ENCODE measurements around the gene IL10.
"Not testable (repeated sequence)": the region's sequence is repeated elsewhere in the genome, so short reads cannot be mapped to it uniquely, and the experiment has no call there.

IL10 gene

GRCh38 chr1:206762741-206763364, 9.4 kb downstream of the IL10 start:
- DNase-seq = not testable (repeated sequence)

- no peak for DNase-seq
Observed at GRCh38 chr1:206761159-206761768, 11.0 kb downstream of the IL10 start.

GRCh38 chr1:206760590-206760989, 11.7 kb downstream of the IL10 start:
- no peak for DNase-seq

GRCh38 chr1:206757524-206758266, 14.6 kb downstream of the IL10 start:
- no peak for DNase-seq

GRCh38 chr1:206754011-206754410, 18.3 kb downstream of the IL10 start:
- DNase-seq = no peak

GRCh38 chr1:206753141-206753540, 19.2 kb downstream of the IL10 start:
- DNase-seq = no peak

GRCh38 chr1:206752481-206752880, 19.8 kb downstream of the IL10 start:
- no peak for DNase-seq

GRCh38 chr1:206751891-206752290, 20.4 kb downstream of the IL10 start:
- no peak for DNase-seq

GRCh38 chr1:206748348-206749030, 23.8 kb downstream of the IL10 start:
- no peak for DNase-seq

GRCh38 chr1:206745301-206745700, 27.0 kb downstream of the IL10 start:
- DNase-seq = no peak

GRCh38 chr1:206744683-206745082, 27.6 kb downstream of the IL10 start:
- DNase-seq = no peak

GRCh38 chr1:206742719-206743383, 29.4 kb downstream of the IL10 start:
- no peak for DNase-seq

- DNase-seq = no peak
Observed at GRCh38 chr1:206741142-206741701, 31.1 kb downstream of the IL10 start.

- no peak for DNase-seq
Observed at GRCh38 chr1:206739411-206740076, 32.8 kb downstream of the IL10 start.

- no peak for DNase-seq
Observed at GRCh38 chr1:206738370-206739366, 33.6 kb downstream of the IL10 start.

GRCh38 chr1:206737729-206738201, 34.5 kb downstream of the IL10 start:
- no peak for DNase-seq

GRCh38 chr1:206736878-206737728, 35.2 kb downstream of the IL10 start:
- DNase-seq = no peak

GRCh38 chr1:206735553-206736031, 36.7 kb downstream of the IL10 start:
- DNase-seq = no peak

GRCh38 chr1:206734499-206735142, 37.7 kb downstream of the IL10 start:
- DNase-seq = peak in 1 of 2 experiments; percentile 47

Measured in NCI-H187 (cell line).